Vagina (tissue), 2 donors: ENCODE results near the gene ATXN1.

Source experiments
- POLR2A ChIP-seq, 2 donors: fragments of 450-650 bp; IDR thresholded peaks; one replicate each; pipeline ENCODE4 v1.6.1; 2017; ENCODE audit warnings: antibody characterized with exemption in 2 of 2, mild to moderate bottlenecking in 2 of 2, moderate library complexity in 2 of 2
- TF ChIP-seq, protein P1 (sequence below), 3 experiments: fragments of 450-650 bp in 2 of 3; fragments of 200-600 bp in 1 of 3; sonication (generic) in 1 of 3; IDR thresholded peaks; one replicate each; pipeline ENCODE4 v1.5.1; 2017 to 2019; ENCODE audit warnings: antibody characterized with exemption in 3 of 3, mild to moderate bottlenecking in 2 of 3, moderate library complexity in 2 of 3

DNA sequence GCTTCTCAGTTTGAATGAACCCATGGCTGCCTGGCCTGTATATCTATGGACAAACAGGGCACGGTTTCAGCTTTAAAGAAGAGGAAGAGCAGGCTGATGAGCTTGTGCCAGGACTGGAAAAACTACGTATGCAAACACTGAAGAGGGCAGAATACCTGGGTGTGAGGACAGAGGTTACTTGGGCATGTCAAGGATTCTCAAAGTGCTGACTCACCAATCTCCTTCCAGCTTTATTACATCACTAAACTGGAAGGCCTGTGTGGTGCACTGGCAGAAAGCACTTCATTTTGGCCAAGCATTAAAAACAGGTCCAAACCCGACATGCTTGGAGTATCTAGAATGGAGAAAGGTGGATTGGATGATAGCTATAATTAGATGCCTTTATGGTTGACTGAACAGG is 427.7 kb downstream of the ATXN1 start:
- TF ChIP-seq, protein P1, sequence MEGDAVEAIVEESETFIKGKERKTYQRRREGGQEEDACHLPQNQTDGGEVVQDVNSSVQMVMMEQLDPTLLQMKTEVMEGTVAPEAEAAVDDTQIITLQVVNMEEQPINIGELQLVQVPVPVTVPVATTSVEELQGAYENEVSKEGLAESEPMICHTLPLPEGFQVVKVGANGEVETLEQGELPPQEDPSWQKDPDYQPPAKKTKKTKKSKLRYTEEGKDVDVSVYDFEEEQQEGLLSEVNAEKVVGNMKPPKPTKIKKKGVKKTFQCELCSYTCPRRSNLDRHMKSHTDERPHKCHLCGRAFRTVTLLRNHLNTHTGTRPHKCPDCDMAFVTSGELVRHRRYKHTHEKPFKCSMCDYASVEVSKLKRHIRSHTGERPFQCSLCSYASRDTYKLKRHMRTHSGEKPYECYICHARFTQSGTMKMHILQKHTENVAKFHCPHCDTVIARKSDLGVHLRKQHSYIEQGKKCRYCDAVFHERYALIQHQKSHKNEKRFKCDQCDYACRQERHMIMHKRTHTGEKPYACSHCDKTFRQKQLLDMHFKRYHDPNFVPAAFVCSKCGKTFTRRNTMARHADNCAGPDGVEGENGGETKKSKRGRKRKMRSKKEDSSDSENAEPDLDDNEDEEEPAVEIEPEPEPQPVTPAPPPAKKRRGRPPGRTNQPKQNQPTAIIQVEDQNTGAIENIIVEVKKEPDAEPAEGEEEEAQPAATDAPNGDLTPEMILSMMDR (IDR thresholded peaks at IDR 0.05), result no peak
- no peak for TF ChIP-seq POLR2A (IDR thresholded peaks at IDR 0.05)
